Spleen (tissue), 7 donors: ENCODE results near the gene CD300E.

Experiments used
- POLR2A ChIP-seq, 3 donors: fragments of 450-650 bp; IDR thresholded peaks; one replicate each; pipeline ENCODE4 v1.5.1; 2017; ENCODE audit warnings: antibody characterized with exemption in 3 of 3, mild to moderate bottlenecking in 1 of 3
- TF ChIP-seq, protein P1 (sequence below), 11 experiments: fragments of 200-600 bp in 7 of 11; fragments of 450-650 bp in 4 of 11; sonication (generic) in 4 of 11; IDR thresholded peaks in 8 of 11; conservative IDR thresholded peaks in 3 of 11; 1 replicate in 7 of 11; 2 replicates in 4 of 11; pipeline versions ENCODE4 v1.4.0 to v1.8.0; 2016 to 2021; ENCODE audit warnings: antibody characterized with exemption in 11 of 11, inconsistent platforms in 4 of 11, mild to moderate bottlenecking in 1 of 11
- donor health status: DM: no; HTN: no; CAD: no; lungs with moderate emphysema.
- donor health status: DM: no; HTN: no; CAD: no.
- donor health status: DM: no; HTN: no; CAD: no.

DNA sequence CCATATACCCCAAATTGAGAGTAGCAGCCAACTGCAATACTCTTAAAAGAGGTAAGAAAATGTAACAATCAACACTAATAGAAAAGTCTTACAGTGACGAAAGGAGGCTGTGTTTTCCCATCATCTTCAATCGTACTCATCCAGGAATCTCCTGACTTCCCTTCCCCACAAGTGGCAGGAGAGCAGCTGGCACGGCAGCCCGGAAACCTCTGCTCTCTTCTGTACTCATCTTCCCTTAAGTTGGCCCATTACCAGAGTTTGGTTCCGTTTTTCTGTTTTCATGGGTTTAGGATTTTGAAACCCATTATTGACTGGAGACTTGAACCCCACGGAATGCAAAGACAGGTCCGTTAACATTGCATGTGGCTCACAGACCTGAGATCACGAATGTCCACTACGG lies 44.6 kb downstream of the CD300E start:
- TF ChIP-seq, protein P1, sequence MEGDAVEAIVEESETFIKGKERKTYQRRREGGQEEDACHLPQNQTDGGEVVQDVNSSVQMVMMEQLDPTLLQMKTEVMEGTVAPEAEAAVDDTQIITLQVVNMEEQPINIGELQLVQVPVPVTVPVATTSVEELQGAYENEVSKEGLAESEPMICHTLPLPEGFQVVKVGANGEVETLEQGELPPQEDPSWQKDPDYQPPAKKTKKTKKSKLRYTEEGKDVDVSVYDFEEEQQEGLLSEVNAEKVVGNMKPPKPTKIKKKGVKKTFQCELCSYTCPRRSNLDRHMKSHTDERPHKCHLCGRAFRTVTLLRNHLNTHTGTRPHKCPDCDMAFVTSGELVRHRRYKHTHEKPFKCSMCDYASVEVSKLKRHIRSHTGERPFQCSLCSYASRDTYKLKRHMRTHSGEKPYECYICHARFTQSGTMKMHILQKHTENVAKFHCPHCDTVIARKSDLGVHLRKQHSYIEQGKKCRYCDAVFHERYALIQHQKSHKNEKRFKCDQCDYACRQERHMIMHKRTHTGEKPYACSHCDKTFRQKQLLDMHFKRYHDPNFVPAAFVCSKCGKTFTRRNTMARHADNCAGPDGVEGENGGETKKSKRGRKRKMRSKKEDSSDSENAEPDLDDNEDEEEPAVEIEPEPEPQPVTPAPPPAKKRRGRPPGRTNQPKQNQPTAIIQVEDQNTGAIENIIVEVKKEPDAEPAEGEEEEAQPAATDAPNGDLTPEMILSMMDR (IDR thresholded peaks at IDR 0.05 in 8 of 11, conservative IDR thresholded peaks at IDR 0.05 in 3 of 11): no peak
- no peak for TF ChIP-seq POLR2A (IDR thresholded peaks at IDR 0.05)
